Ishikawa (cell line): ENCODE data around the gene PAIP2.

ENCODE experiments used
- CREB1 ChIP-seq: IDR thresholded peaks from 2 replicates; pipeline ENCODE4 v1.6.1; 2012; ENCODE audit warnings: low read depth
- FOXM1 ChIP-seq: IDR thresholded peaks from 2 replicates; pipeline ENCODE4 v1.6.1; 2012; ENCODE audit warnings: low read depth, borderline replicate concordance
- MAX ChIP-seq: IDR thresholded peaks from 2 replicates; pipeline ENCODE4 v1.6.1; 2012
- REST ChIP-seq: IDR thresholded peaks from 2 replicates; pipeline ENCODE4 v1.6.1; 2012; ENCODE audit warnings: low read depth, mild to moderate bottlenecking
- TAF1 ChIP-seq: IDR thresholded peaks from 2 replicates; pipeline ENCODE4 v1.6.1; 2012; ENCODE audit warnings: low read depth, mild to moderate bottlenecking
- YY1 ChIP-seq: IDR thresholded peaks from 2 replicates; pipeline ENCODE4 v1.6.1; 2012; ENCODE audit warnings: low read depth
- ZBTB7A ChIP-seq: IDR thresholded peaks from 2 replicates; pipeline ENCODE4 v1.6.1; 2012; ENCODE audit warnings: low read depth

DNA sequence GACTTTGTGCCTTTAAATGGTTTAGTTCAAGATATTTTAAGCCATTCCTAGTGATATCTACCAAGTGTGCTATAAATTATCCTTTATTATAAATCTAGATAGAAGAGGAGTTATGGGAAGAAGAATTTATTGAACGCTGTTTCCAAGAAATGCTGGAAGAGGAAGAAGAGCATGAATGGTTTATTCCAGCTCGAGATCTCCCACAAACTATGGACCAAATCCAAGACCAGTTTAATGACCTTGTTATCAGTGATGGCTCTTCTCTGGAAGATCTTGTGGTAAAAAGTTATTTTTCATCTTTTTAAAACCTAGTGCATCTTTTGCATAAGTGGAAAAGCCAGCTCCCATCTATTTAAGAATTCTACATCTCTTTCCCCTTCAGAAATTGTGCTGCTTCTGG is 22.8 kb downstream of the PAIP2 start:
- TF ChIP-seq CREB1 (no peak), MAX (no peak), FOXM1 (no peak), TAF1 (no peak), YY1 (no peak), REST (no peak), ZBTB7A (no peak)
